MM.1S (cell line): ENCODE results near the gene MAML3.

Experiments used
- DNase-seq: peaks from one replicate; pipeline ENCODE4 v3.0.0-alpha.2; 2015
- H2AFZ ChIP-seq: fragments of 300-600 bp; sonication (generic); 2 replicates; pipeline ENCODE4 v1.6.0; 2016; ENCODE audit warnings: antibody characterized with exemption, low read length
- H3F3A ChIP-seq: fragments of 300-600 bp; sonication (generic); 2 replicates; pipeline ENCODE4 v1.6.1; 2016; ENCODE audit warnings: mild to moderate bottlenecking, antibody characterized with exemption, low read length, moderate library complexity, mixed read lengths; ENCODE audit not compliant: insufficient read depth
- H3K27ac ChIP-seq: fragments of 300-600 bp; sonication (generic); 2 replicates; pipeline ENCODE4 v1.5.1; 2016; ENCODE audit warnings: mild to moderate bottlenecking, low read length
- H3K27me3 ChIP-seq: fragments of 300-600 bp; sonication (generic); replicated peaks from 2 replicates; pipeline ENCODE4 v1.6.0; 2016; ENCODE audit warnings: low read length; ENCODE audit not compliant: insufficient read depth
- H3K36me3 ChIP-seq: fragments of 300-600 bp; sonication (generic); replicated peaks from 2 replicates; pipeline ENCODE4 v1.6.1; 2016; ENCODE audit warnings: mild to moderate bottlenecking, low read length, mixed read lengths; ENCODE audit not compliant: insufficient read depth
- H3K4me1 ChIP-seq: fragments of 300-600 bp; sonication (generic); 2 replicates; pipeline ENCODE4 v1.6.1; 2016; ENCODE audit warnings: low read length, mixed read lengths
- H3K4me2 ChIP-seq: fragments of 300-600 bp; sonication (generic); 2 replicates; pipeline ENCODE4 v1.6.0; 2016; ENCODE audit warnings: low read depth, low read length
- H3K4me3 ChIP-seq: fragments of 300-600 bp; sonication (generic); 2 replicates; pipeline ENCODE4 v1.5.1; 2016; ENCODE audit warnings: low read length, mixed read lengths
- H3K79me2 ChIP-seq: fragments of 300-600 bp; sonication (generic); 2 replicates; pipeline ENCODE4 v1.6.1; 2016; ENCODE audit warnings: mixed run types, low read length, mixed read lengths
- H3K9ac ChIP-seq: fragments of 300-600 bp; sonication (generic); 2 replicates; pipeline ENCODE4 v1.6.1; 2016; ENCODE audit warnings: low read length, mixed read lengths
- H3K9me2 ChIP-seq: fragments of 300-600 bp; sonication (generic); replicated peaks from 2 replicates; pipeline ENCODE4 v1.6.1; 2016; ENCODE audit warnings: mild to moderate bottlenecking, low read length, mixed read lengths; ENCODE audit not compliant: insufficient read depth
- H3K9me3 ChIP-seq: fragments of 300-600 bp; sonication (generic); replicated peaks from 2 replicates; pipeline ENCODE4 v1.6.1; 2016; ENCODE audit warnings: mild to moderate bottlenecking, low read length, mixed read lengths; ENCODE audit not compliant: insufficient read depth
- H4K20me1 ChIP-seq: fragments of 300-600 bp; sonication (generic); 2 replicates; pipeline ENCODE4 v1.6.1; 2016; ENCODE audit warnings: mild to moderate bottlenecking, low read length, moderate library complexity, mixed read lengths; ENCODE audit not compliant: insufficient read depth
- EZH2 ChIP-seq: fragments of 300-600 bp; sonication (generic); optimal IDR thresholded peaks from 2 replicates; pipeline ENCODE3; 2017; ENCODE audit warnings: low read depth, mild to moderate bottlenecking, antibody characterized with exemption, low read length, mixed read lengths
- EZH2phosphoT487 ChIP-seq: fragments of 300-600 bp; sonication (generic); IDR thresholded peaks from 2 replicates; pipeline ENCODE4 v1.6.1; 2018; ENCODE audit warnings: antibody characterized with exemption, low read length
- TF ChIP-seq, protein P1 (sequence below): fragments of 300-600 bp; sonication (generic); IDR thresholded peaks from 2 replicates; pipeline ENCODE4 v1.5.1; 2016; ENCODE audit warnings: antibody characterized with exemption, low read length, mixed read lengths

Gene MAML3

DNA sequence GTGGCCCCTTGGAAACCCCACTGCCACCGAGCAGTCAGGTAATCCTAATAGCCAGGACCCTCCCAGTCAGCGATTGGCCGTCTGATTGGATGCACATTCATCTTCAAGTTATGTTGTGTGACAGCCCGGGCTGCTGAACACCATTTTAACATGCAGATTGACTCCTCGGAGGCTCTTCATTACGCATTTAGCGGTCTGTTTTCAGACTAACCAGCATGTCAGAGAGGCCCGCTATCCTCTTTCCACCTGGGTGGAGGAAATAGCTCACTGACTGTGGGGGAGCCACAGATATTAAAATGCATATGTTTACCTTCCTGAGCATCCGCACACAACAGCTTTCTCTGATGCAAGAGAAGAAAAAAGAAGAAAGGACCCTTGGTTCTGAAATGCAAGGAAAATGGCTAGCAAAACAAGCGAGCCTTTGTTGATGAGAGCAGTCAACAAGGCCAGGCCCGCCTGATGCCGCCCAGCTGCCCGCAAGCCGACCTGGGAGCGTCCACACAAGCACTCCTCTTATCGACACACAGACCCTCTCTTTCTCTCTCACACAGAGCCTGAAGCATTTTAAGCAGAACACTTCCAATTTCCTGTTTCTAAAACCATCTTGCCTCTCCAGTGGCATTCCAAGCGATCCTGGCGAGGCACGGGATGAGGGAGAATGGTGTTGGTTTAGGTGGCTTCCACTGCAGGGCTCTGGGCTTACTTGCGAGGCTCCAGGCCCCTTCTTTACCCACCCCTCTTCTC, 370.1 kb downstream of the MAML3 start:
- Histone ChIP-seq H3F3A (no peaks in the 10 kb centered on the region), H3K36me3 (no peaks in the 10 kb centered on the region), H3K27me3 (no peaks in the 10 kb centered on the region), H3K4me2 (no peak overlapping the region), H3K27ac (no peak overlapping the region), H3K4me3 (no peak overlapping the region), H3K4me1 (no peaks in the 10 kb centered on the region), H4K20me1 (no peaks in the 10 kb centered on the region), H3K9ac (no peak overlapping the region), H3K9me2 (no peaks in the 10 kb centered on the region), H3K79me2 (no peaks in the 10 kb centered on the region), H3K9me3 (no peaks in the 10 kb centered on the region), H2AFZ (no peak overlapping the region)
- no peak for DNase-seq
- TF ChIP-seq EZH2 (no peak), EZH2phosphoT487 (no peak)
- TF ChIP-seq, protein P1, sequence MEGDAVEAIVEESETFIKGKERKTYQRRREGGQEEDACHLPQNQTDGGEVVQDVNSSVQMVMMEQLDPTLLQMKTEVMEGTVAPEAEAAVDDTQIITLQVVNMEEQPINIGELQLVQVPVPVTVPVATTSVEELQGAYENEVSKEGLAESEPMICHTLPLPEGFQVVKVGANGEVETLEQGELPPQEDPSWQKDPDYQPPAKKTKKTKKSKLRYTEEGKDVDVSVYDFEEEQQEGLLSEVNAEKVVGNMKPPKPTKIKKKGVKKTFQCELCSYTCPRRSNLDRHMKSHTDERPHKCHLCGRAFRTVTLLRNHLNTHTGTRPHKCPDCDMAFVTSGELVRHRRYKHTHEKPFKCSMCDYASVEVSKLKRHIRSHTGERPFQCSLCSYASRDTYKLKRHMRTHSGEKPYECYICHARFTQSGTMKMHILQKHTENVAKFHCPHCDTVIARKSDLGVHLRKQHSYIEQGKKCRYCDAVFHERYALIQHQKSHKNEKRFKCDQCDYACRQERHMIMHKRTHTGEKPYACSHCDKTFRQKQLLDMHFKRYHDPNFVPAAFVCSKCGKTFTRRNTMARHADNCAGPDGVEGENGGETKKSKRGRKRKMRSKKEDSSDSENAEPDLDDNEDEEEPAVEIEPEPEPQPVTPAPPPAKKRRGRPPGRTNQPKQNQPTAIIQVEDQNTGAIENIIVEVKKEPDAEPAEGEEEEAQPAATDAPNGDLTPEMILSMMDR, result no peak

DNA sequence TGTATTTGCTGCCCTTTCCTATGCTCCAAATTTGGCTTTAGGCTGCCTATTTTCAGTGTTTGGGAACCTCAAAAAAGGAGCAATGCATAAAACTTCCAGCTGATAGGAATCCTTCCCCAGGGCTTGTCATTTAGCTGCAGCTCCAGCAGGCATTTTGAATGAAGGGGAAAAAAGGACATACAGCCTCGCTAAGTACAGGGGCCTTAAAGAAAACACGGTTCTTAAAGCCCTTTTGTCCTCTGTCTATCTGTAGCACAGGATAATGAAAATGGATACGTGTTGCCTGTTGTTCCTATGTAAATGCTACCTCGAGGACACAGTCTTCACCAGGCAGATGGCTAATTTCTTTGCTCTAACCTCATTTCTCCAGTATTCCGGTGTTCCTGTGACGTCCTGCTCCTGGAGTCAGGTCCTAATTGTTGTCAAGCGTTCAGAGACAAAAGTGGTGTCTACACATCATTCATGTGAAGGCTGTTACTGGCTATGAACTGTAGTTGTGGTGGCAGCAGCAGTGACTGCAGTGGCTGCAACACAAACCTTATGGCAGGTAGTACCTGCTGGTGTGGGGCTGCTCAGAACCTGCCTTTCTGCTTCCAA, 371.0 kb downstream of the MAML3 start:
- H3K4me2 ChIP-seq, result no peak overlapping the region
- H3K4me1 ChIP-seq, result no peaks in the 10 kb centered on the region
- no peak overlapping the region for H3K4me3 ChIP-seq
- no peak overlapping the region for H3K27ac ChIP-seq
- H2AFZ ChIP-seq, result no peak overlapping the region
- H3K9me2 ChIP-seq, result no peaks in the 10 kb centered on the region
- DNase-seq, result no peak
- H3K9me3 ChIP-seq, result no peaks in the 10 kb centered on the region
- H3K9ac ChIP-seq, result no peak overlapping the region
- H3K36me3 ChIP-seq, result no peaks in the 10 kb centered on the region
- no peaks in the 10 kb centered on the region for H3K27me3 ChIP-seq
- no peaks in the 10 kb centered on the region for H3F3A ChIP-seq
- no peak for TF ChIP-seq EZH2
- TF ChIP-seq, protein P1, result no peak
- TF ChIP-seq EZH2phosphoT487, result no peak
- H4K20me1 ChIP-seq, result no peaks in the 10 kb centered on the region
- H3K79me2 ChIP-seq, result no peaks in the 10 kb centered on the region

DNA sequence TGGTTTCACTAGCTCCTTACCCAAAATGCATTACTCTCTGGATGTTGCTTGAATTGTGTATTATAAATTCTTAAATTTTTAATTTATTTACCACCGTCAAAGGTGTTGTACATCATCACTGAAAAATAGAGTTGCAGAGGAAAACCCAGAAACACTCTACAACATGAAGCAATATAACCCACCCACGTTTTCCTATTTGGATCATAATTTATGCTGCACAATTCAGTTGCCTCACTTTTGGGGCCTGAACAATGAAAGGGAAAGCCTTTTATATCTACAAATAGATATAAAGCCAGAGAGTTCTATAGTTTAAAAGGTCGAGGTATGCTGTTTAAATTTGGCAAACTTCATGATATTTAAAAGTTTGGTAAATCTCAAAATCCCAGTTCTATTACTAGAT, 372.9 kb downstream of the MAML3 start:
- Histone ChIP-seq H2AFZ (no peak overlapping the region), H3K79me2 (no peaks in the 10 kb centered on the region), H3K4me2 (no peak overlapping the region), H4K20me1 (no peaks in the 10 kb centered on the region), H3K27ac (no peak overlapping the region), H3K4me1 (no peaks in the 10 kb centered on the region), H3K27me3 (no peaks in the 10 kb centered on the region), H3K9me3 (no peaks in the 10 kb centered on the region), H3K4me3 (no peak overlapping the region), H3K36me3 (no peaks in the 10 kb centered on the region), H3F3A (no peaks in the 10 kb centered on the region), H3K9ac (no peak overlapping the region), H3K9me2 (no peaks in the 10 kb centered on the region)
- TF ChIP-seq EZH2phosphoT487, result no peak
- TF ChIP-seq EZH2, result no peak
- TF ChIP-seq, protein P1, result no peak
- no peak for DNase-seq
